ENCODE measurements around the gene FHIT. TPM values are rescaled to one million over a fixed set of nuclear protein-coding genes. Genes with fewer than 3 reads are reported as not detected.

FHIT gene
- total RNA-seq, 2 donors from 2014 or later: 6.8 to 12.3 TPM

- TF ChIP-seq CTCF (conservative IDR thresholded peaks at IDR 0.05): no peak
- no peaks in the 10 kb centered on the region for H3K4me1 ChIP-seq (ENCODE audit: control insufficient read depth, insufficient read depth, low read length)
- H3K4me3 ChIP-seq (ENCODE audit: low read length): no peak overlapping the region
- WGBS, 2 experiments (ENCODE audit: insufficient coverage in 1 of 2, insufficient read length in 1 of 2): 83 to 94% methylated on average over 1 of the region's 1 CpG
- H3K9me3 ChIP-seq (ENCODE audit: control insufficient read depth, low read length): no peaks in the 10 kb centered on the region
- no peaks in the 10 kb centered on the region for H3K27me3 ChIP-seq (ENCODE audit: control insufficient read depth, insufficient read depth, low read length, poor library complexity, severe bottlenecking)
- no peak overlapping the region for H3K9ac ChIP-seq (ENCODE audit: extremely low read depth, low read length, poor library complexity, severe bottlenecking)
- H3K36me3 Mint-ChIP-seq (ENCODE audit: low read depth): no peaks in the 10 kb centered on the region
- no peak for DNase-seq
- H3K27ac Mint-ChIP-seq: no peak overlapping the region
- no peaks in the 10 kb centered on the region for H3K4me1 Mint-ChIP-seq
- H3K27me3 Mint-ChIP-seq (ENCODE audit: insufficient read depth): no peaks in the 10 kb centered on the region
- H3K36me3 ChIP-seq (ENCODE audit: control insufficient read depth, insufficient read depth, low read length): no peaks in the 10 kb centered on the region
- H3K9me3 Mint-ChIP-seq: no peaks in the 10 kb centered on the region
- no peak overlapping the region for H3K27ac ChIP-seq (ENCODE audit: low read depth, low read length)
- H3K4me3 Mint-ChIP-seq: no peak overlapping the region
Observed at GRCh38 chr3:59899061-59899460, 1352.2 kb downstream of the FHIT start.

DNA sequence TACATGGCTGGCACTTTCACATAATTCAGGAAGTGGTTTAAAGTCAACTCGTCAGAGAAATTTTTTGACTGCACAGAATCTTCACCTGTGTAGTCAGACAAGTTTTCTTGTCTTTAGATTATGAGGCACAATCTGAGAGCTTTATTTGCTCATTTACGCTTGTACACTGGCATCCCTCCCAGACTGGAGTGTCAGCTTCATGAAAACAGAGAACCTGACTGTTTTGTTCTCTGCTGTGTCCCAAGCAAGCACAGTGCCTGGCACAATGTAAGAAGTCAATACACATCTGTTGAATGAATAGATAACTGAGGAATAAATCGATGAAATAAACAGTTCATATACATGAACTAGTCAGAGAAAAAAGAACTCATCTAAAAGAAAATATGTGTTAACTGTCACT lies 1355.3 kb downstream of the FHIT start:
- no peak for DNase-seq
- Histone ChIP-seq H3K27me3 (ENCODE audit: control insufficient read depth, insufficient read depth, low read length, poor library complexity, severe bottlenecking) (no peaks in the 10 kb centered on the region), H3K9me3 (ENCODE audit: control insufficient read depth, low read length) (no peaks in the 10 kb centered on the region), H3K4me3 (ENCODE audit: low read length) (no peak overlapping the region), H3K36me3 (ENCODE audit: control insufficient read depth, insufficient read depth, low read length) (no peaks in the 10 kb centered on the region), H3K4me1 (ENCODE audit: control insufficient read depth, insufficient read depth, low read length) (no peaks in the 10 kb centered on the region), H3K27ac (ENCODE audit: low read depth, low read length) (no peak overlapping the region), H3K9ac (ENCODE audit: extremely low read depth, low read length, poor library complexity, severe bottlenecking) (no peak overlapping the region)
- Mint-ChIP-seq H3K27ac (no peak overlapping the region), H3K4me1 (no peaks in the 10 kb centered on the region), H3K27me3 (ENCODE audit: insufficient read depth) (no peaks in the 10 kb centered on the region), H3K4me3 (no peak overlapping the region), H3K36me3 (ENCODE audit: low read depth) (no peaks in the 10 kb centered on the region), H3K9me3 (no peaks in the 10 kb centered on the region)
- 90 to 93% methylated on average over 2 to 3 of the region's 3 CpGs for WGBS, 2 experiments (ENCODE audit: insufficient coverage in 1 of 2, insufficient read length in 1 of 2)
- no peak for TF ChIP-seq CTCF (conservative IDR thresholded peaks at IDR 0.05)

GRCh38 chr3:59894425-59895121 lies 1356.7 kb downstream of the FHIT start:
- Histone ChIP-seq H3K4me1 (ENCODE audit: control insufficient read depth, insufficient read depth, low read length) (no peaks in the 10 kb centered on the region), H3K9me3 (ENCODE audit: control insufficient read depth, low read length) (no peaks in the 10 kb centered on the region), H3K27ac (ENCODE audit: low read depth, low read length) (no peak overlapping the region), H3K36me3 (ENCODE audit: control insufficient read depth, insufficient read depth, low read length) (no peaks in the 10 kb centered on the region), H3K27me3 (ENCODE audit: control insufficient read depth, insufficient read depth, low read length, poor library complexity, severe bottlenecking) (no peaks in the 10 kb centered on the region), H3K9ac (ENCODE audit: extremely low read depth, low read length, poor library complexity, severe bottlenecking) (no peak overlapping the region), H3K4me3 (ENCODE audit: low read length) (no peak overlapping the region)
- TF ChIP-seq CTCF (conservative IDR thresholded peaks at IDR 0.05): no peak
- Mint-ChIP-seq H3K9me3 (no peaks in the 10 kb centered on the region), H3K27me3 (ENCODE audit: insufficient read depth) (no peaks in the 10 kb centered on the region), H3K36me3 (ENCODE audit: low read depth) (no peaks in the 10 kb centered on the region), H3K4me3 (no peak overlapping the region), H3K27ac (no peak overlapping the region), H3K4me1 (no peaks in the 10 kb centered on the region)
- DNase-seq: no peak
- 95% methylated on average over 2 of the region's 2 CpGs; no CpG with 5 or more reads in 1 of the 2 experiments for WGBS, 2 experiments (ENCODE audit: insufficient coverage in 1 of 2, insufficient read length in 1 of 2)
